K562 (cell line): ENCODE measurements around the gene AFF3. TPM values are rescaled to one million over a fixed set of nuclear protein-coding genes. Genes with fewer than 3 reads are reported as not detected.

Source experiments
- ATAC-seq: fragments of 200-7000 bp; cut with Tn5 transposase; 3 replicates; pipeline ENCODE4 v1.9.1; 2020; ENCODE audit warnings: moderate library complexity
- BruUV-seq: library from RNA; stranded (reverse); fragments of 400-500 nt; replicated peaks from 2 replicates; lab custom pipeline; 2021; lab: Mats Ljungman, UMichigan
- CTCF ChIA-PET: fragments of 300-600 bp; formaldehyde crosslinking; extraction: SDS; loops from one replicate; lab custom pipeline; 2021; ENCODE audit warnings: low intra/inter-chr PET ratio; lab: Yijun Ruan, JAX
- POLR2A ChIA-PET: fragments of 300-600, 350-650 bp; sonication (Branson Sonifier 250); formaldehyde crosslinking; extraction: SDS; loops from one replicate; lab custom pipeline; 2021; ENCODE audit warnings: antibody characterized with exemption, inconsistent platforms; lab: Yijun Ruan, JAX
- DNase-seq, 4 experiments: peaks; one replicate each; pipeline versions ENCODE4 v3.0.0 to v3.0.0-alpha.2; 2011 to 2018; ENCODE audit warnings: low spot score in 3 of 4, mixed read lengths in 3 of 4; ENCODE audit errors: extremely low read depth in 1 of 4
- FAIRE-seq: peaks from 2 replicates; lab custom pipeline; 2011; peaks lifted over from hg19 to GRCh38; lab: Jason Lieb, UNC
- H2AFZ ChIP-seq: 2 replicates; pipeline ENCODE4 v1.6.0; 2011; ENCODE audit warnings: low read depth, low read length, control low read depth, inconsistent platforms
- H3K27ac ChIP-seq: fragments of 200-600 bp; 3 replicates; pipeline ENCODE4 v1.8.0; 2011; ENCODE audit warnings: low read depth, mild to moderate bottlenecking, control low read depth, inconsistent platforms, low read length, moderate library complexity, mixed read lengths; ENCODE audit errors: extremely low read depth
- H3K27me3 ChIP-seq, 2 experiments: fragments of 300-600 bp in 1 of 2; 2 replicates in 1 of 2; 3 replicates in 1 of 2; pipeline versions ENCODE4 v1.6.0 to v1.8.0; 2011; ENCODE audit warnings: inconsistent platforms in 2 of 2, low read length in 2 of 2, mild to moderate bottlenecking in 1 of 2, mixed read lengths in 1 of 2, moderate library complexity in 1 of 2; ENCODE audit not compliant: control insufficient read depth in 2 of 2, insufficient read depth in 2 of 2
- H3K36me3 ChIP-seq: fragments of 300-600 bp; 3 replicates; pipeline ENCODE4 v1.8.0; 2011; ENCODE audit warnings: mild to moderate bottlenecking, low read length, inconsistent platforms; ENCODE audit not compliant: control insufficient read depth, insufficient read depth
- H3K4me1 ChIP-seq, 2 experiments: fragments of 200-600 bp in 1 of 2; replicated peaks in 1 of 2; 2 replicates in 1 of 2; 3 replicates in 1 of 2; pipeline versions ENCODE4 v1.5.1 to v1.8.0; 2011; ENCODE audit warnings: inconsistent platforms in 2 of 2, low read length in 2 of 2, mild to moderate bottlenecking in 1 of 2, mixed read lengths in 1 of 2, moderate library complexity in 1 of 2; ENCODE audit not compliant: control insufficient read depth in 2 of 2, insufficient read depth in 2 of 2
- H3K4me2 ChIP-seq: 2 replicates; pipeline ENCODE4 v1.6.1; 2011; ENCODE audit warnings: low read length, control low read depth, inconsistent platforms, mixed read lengths; ENCODE audit not compliant: insufficient read depth
- H3K4me3 ChIP-seq: fragments of 200-600 bp; sonication (generic), shearing (Covaris generic); 2 replicates; pipeline ENCODE4 v1.5.1; 2016; ENCODE audit warnings: control low read depth, inconsistent platforms
- H3K79me2 ChIP-seq: fragments of 200-600 bp; 3 replicates; pipeline ENCODE4 v1.8.0; 2011; ENCODE audit warnings: low read length, inconsistent platforms; ENCODE audit not compliant: control insufficient read depth, insufficient read depth
- H3K9ac ChIP-seq, 2 experiments: 2 replicates each; pipeline versions ENCODE4 v1.6.0 to v1.6.1; 2011; ENCODE audit warnings: low read depth in 2 of 2, low read length in 2 of 2, control low read depth in 1 of 2, inconsistent platforms in 1 of 2, mild to moderate bottlenecking in 1 of 2, mixed read lengths in 1 of 2; ENCODE audit not compliant: insufficient read depth in 1 of 2
- H3K9me1 ChIP-seq: one replicate; pipeline ENCODE4 v1.6.0; 2011; ENCODE audit warnings: inconsistent platforms, mild to moderate bottlenecking, low read length, moderate library complexity; ENCODE audit not compliant: control insufficient read depth, insufficient read depth
- H3K9me3 ChIP-seq: replicated peaks from 2 replicates; pipeline ENCODE4 v1.5.1; 2011; ENCODE audit warnings: low read depth, low read length, inconsistent platforms; ENCODE audit not compliant: control insufficient read depth, insufficient read depth
- H4K20me1 ChIP-seq: replicated peaks from 2 replicates; pipeline ENCODE4 v1.6.1; 2011; ENCODE audit warnings: low read length, inconsistent platforms, mixed read lengths; ENCODE audit not compliant: control insufficient read depth, insufficient read depth
- ATF4 ChIP-seq: fragments of 450-650 bp; formaldehyde crosslinking; IDR thresholded peaks from 2 replicates; pipeline ENCODE4 v1.4.0; 2022; ENCODE audit warnings: mild to moderate bottlenecking, moderate library complexity
- C11orf30 ChIP-seq: fragments of 450-650 bp; IDR thresholded peaks from 2 replicates; pipeline ENCODE4 v1.6.1; 2016; ENCODE audit warnings: low read depth, mild to moderate bottlenecking
- HMBOX1 ChIP-seq: sonication (generic); IDR thresholded peaks from 2 replicates; pipeline ENCODE4 v1.6.1; 2016
- MAFG ChIP-seq: fragments of 450-650 bp; conservative IDR thresholded peaks from 2 replicates; pipeline ENCODE4 v1.6.1; 2016; ENCODE audit warnings: missing genetic modification characterization, missing compliant biosample characterization
- NBN ChIP-seq: fragments of 450-650 bp; IDR thresholded peaks from 2 replicates; pipeline ENCODE4 v1.6.1; 2016; ENCODE audit warnings: low read depth, mild to moderate bottlenecking
- NEUROD1 ChIP-seq: fragments of 150-350 bp; IDR thresholded peaks from 2 replicates; pipeline ENCODE4 v1.6.1; 2014; ENCODE audit warnings: borderline replicate concordance, low read length, low read depth; ENCODE audit not compliant: partially characterized antibody
- RBM34 ChIP-seq: fragments of 200-400 bp; formaldehyde crosslinking; IDR thresholded peaks from 2 replicates; pipeline ENCODE4 v1.6.1; 2018; ENCODE audit warnings: low read length, borderline replicate concordance; ENCODE audit not compliant: insufficient read depth
- XRCC5 ChIP-seq: fragments of 200-400 bp; formaldehyde crosslinking; IDR thresholded peaks from 2 replicates; pipeline ENCODE4 v1.6.1; 2017; ENCODE audit warnings: low read depth, mild to moderate bottlenecking, low read length
- ZNF316 ChIP-seq: fragments of 450-650 bp; IDR thresholded peaks from 2 replicates; pipeline ENCODE4 v1.6.1; 2016
- WGBS: fragments of 100-300 bp; shearing (Covaris generic); methylation state at CpG from one replicate; pipeline ENCODE4 v1.1.6; 2016; ENCODE audit warnings: low coverage, mixed read lengths; ENCODE audit not compliant: insufficient coverage; ENCODE audit errors: missing lambda C conversion rate; 5-methylcytosine and 5-hydroxymethylcytosine counted together
- in situ Hi-C: fragments of 300-500 bp; cut with MboI; formaldehyde crosslinking; loops from 4 replicates; pipeline ENCODE4 v1.15.0; 2018; ENCODE audit warnings: inconsistent platforms, mixed read lengths
- intact Hi-C: fragments of 100-400 bp; cut with micrococcal nuclease; formaldehyde crosslinking; loops from 2 replicates; pipeline ENCODE4 v1.14.2; 2022
- polyA plus RNA-seq, 8 experiments: library from polyadenylated mRNA; depleted of rRNA in 4 of 8; stranded (reverse) in 5 of 8; unstranded in 3 of 8; fragments of >200 nt; fragmentation: Nextera tagmentation in 2 of 8; fragmentation: Illumina TruSeq in 1 of 8; extraction: Ambion mirVana in 2 of 8; extraction: Trizol in 1 of 8; gene quantifications; 2 replicates each; pipeline versions ENCODE4 v1.2.1 to v1.2.3, GENCODE V29; 2011 to 2014; ENCODE audit warnings: inconsistent platforms in 1 of 8, missing spikeins in 1 of 8
- total RNA-seq, 7 experiments: library from RNA; depleted of rRNA in 6 of 7; stranded (reverse); fragments of >200 nt in 6 of 7; fragmentation: Illumina TruSeq in 2 of 7; extraction: Trizol in 2 of 7; gene quantifications; 2 replicates each; pipeline versions ENCODE4 v1.2.1 to v1.2.3, GENCODE V29; 2011 to 2021; ENCODE audit warnings: low replicate concordance in 1 of 7

The AFF3 gene
- total and polyA plus RNA-seq, 9 of the 15 experiments (the other 6 are each of a cell fraction or from before 2014, with no cell fraction given) = 0.02 to 0.11 TPM; not detected in 7

GRCh38 chr2:99961196-99961913, 181.0 kb downstream of the AFF3 start:
- WGBS = 3% methylated on average over 9 of the region's 9 CpGs
- CTCF ChIA-PET = no interaction called here
- H3K4me1 ChIP-seq = no peaks in the 10 kb centered on the region

GRCh38 chr2:99960790-99961189, 181.6 kb downstream of the AFF3 start:
- H3K9ac ChIP-seq = no peak overlapping the region
- FAIRE-seq = no peak

More at GRCh38 chr2:99961196-99961913, 181.0 kb downstream of the AFF3 start:
- TF ChIP-seq ATF4 (CRISPR knock-in tag) (no peak), XRCC5 (no peak), RBM34 (no peak)
- Histone ChIP-seq H3K79me2 (no peaks in the 10 kb centered on the region), H3K9ac (no peak overlapping the region), H4K20me1 (no peaks in the 10 kb centered on the region), H3K9me3 (no peaks in the 10 kb centered on the region), H3K27ac (no peak overlapping the region), H3K27me3 (peaks cover 0 to 11% of the 10 kb centered on the region in 2 experiments; a peak in 2 of 5 replicates), H3K4me3 (no peak overlapping the region), H3K4me2 (no peak overlapping the region), H3K36me3 (no peaks in the 10 kb centered on the region), H3K9me1 (no peaks in the 10 kb centered on the region), H2AFZ (no peak overlapping the region)
- in situ Hi-C loops = no loop called here
- ATAC-seq (no peak), FAIRE-seq (no peak), DNase-seq (no peak)
- intact Hi-C loops = no loop called here
- no TSS peak for BruUV-seq
- POLR2A ChIA-PET = no interaction called here

More at GRCh38 chr2:99960790-99961189, 181.6 kb downstream of the AFF3 start:
- H4K20me1 ChIP-seq = no peaks in the 10 kb centered on the region
- no peak for DNase-seq
- no peaks in the 10 kb centered on the region for H3K36me3 ChIP-seq
- H3K9me3 ChIP-seq = no peaks in the 10 kb centered on the region
- H3K4me3 ChIP-seq = no peak overlapping the region
- intact Hi-C loops = no loop called here
- no peaks in the 10 kb centered on the region for H3K79me2 ChIP-seq
- H3K27me3 ChIP-seq = peaks cover 0 to 11% of the 10 kb centered on the region in 2 experiments; a peak in 2 of 5 replicates
- no TSS peak for BruUV-seq
- H3K9me1 ChIP-seq = no peaks in the 10 kb centered on the region
- H3K4me2 ChIP-seq = no peak overlapping the region
- no peaks in the 10 kb centered on the region for H3K4me1 ChIP-seq
- ATAC-seq = no peak
- no peak overlapping the region for H3K27ac ChIP-seq
- in situ Hi-C loops = no loop called here
- 0% methylated on average over 3 of the region's 3 CpGs for WGBS
- no peak for TF ChIP-seq NEUROD1
- TF ChIP-seq MAFG (tag) = peak; percentile 57
- peak; percentile 53 for TF ChIP-seq C11orf30
- peak; percentile 63 for TF ChIP-seq ZNF316
- TF ChIP-seq HMBOX1 = no peak
- TF ChIP-seq NBN = no peak
- ChIA-PET CTCF (no interaction called here), POLR2A (no interaction called here)
- H2AFZ ChIP-seq = no peak overlapping the region
